Prostate gland (tissue), 2 donors: ENCODE measurements around the gene TMEM218.

Experiments used
- POLR2A ChIP-seq: fragments of 450-650 bp; IDR thresholded peaks from one replicate; pipeline ENCODE4 v1.6.1; 2016; ENCODE audit warnings: antibody characterized with exemption, mild to moderate bottlenecking
- POLR2AphosphoS5 ChIP-seq: sonication (generic); formaldehyde crosslinking; IDR thresholded peaks from one replicate; pipeline ENCODE4 v1.6.1; 2017; ENCODE audit warnings: antibody characterized with exemption
- TF ChIP-seq, protein P1 (sequence below), 4 experiments: fragments of 200-600 bp in 2 of 4; fragments of 450-650 bp in 2 of 4; sonication (generic) in 2 of 4; IDR thresholded peaks; 1 replicate in 3 of 4; 2 replicates in 1 of 4; pipeline ENCODE4 v1.5.1; 2016 to 2019; ENCODE audit warnings: antibody characterized with exemption in 4 of 4, mild to moderate bottlenecking in 2 of 4, moderate library complexity in 2 of 4

DNA sequence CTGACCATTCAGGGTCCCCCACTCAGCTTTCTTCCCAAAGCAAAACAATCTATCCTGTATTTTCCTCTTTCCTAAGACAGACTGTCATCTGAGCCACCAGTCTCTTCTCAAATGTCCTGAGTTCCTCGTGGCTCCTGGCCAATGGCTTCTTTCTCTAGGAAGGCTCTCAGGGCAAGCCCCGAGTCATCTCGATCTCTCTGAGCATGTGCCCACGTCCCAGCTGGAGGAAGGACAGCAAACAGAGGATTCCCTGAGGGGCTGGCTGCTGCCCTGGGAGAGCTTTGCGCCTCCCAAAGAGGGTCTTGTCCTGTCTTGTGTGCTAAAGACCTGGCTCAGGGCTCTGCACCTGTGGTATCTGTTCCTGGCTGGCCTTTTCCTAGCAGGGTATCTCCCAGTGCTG, 40.0 kb downstream of the TMEM218 start:
- TF ChIP-seq, protein P1, sequence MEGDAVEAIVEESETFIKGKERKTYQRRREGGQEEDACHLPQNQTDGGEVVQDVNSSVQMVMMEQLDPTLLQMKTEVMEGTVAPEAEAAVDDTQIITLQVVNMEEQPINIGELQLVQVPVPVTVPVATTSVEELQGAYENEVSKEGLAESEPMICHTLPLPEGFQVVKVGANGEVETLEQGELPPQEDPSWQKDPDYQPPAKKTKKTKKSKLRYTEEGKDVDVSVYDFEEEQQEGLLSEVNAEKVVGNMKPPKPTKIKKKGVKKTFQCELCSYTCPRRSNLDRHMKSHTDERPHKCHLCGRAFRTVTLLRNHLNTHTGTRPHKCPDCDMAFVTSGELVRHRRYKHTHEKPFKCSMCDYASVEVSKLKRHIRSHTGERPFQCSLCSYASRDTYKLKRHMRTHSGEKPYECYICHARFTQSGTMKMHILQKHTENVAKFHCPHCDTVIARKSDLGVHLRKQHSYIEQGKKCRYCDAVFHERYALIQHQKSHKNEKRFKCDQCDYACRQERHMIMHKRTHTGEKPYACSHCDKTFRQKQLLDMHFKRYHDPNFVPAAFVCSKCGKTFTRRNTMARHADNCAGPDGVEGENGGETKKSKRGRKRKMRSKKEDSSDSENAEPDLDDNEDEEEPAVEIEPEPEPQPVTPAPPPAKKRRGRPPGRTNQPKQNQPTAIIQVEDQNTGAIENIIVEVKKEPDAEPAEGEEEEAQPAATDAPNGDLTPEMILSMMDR (IDR thresholded peaks at IDR 0.05): no peak
- TF ChIP-seq POLR2AphosphoS5 (no peak), POLR2A (no peak)
